ENCODE data around the gene AFP.

AFP gene

GRCh38 chr4:73439445-73439844 is 3.4 kb downstream of the AFP start:
- no peak for DNase-seq

GRCh38 chr4:73439991-73440390 is 4.0 kb downstream of the AFP start:
- no peak for DNase-seq

- no peak for DNase-seq
Observed at GRCh38 chr4:73440653-73441052, 4.6 kb downstream of the AFP start.

GRCh38 chr4:73442275-73442674 is 6.3 kb downstream of the AFP start:
- no peak for DNase-seq

- no peak for DNase-seq
Observed at GRCh38 chr4:73443224-73443623, 7.2 kb downstream of the AFP start.

- no peak for DNase-seq
Observed at GRCh38 chr4:73445383-73446335, 9.6 kb downstream of the AFP start.

GRCh38 chr4:73446336-73446938 is 10.4 kb downstream of the AFP start:
- DNase-seq, result peak; percentile 14 to 75 (median 57)

- DNase-seq, result no peak
Observed at GRCh38 chr4:73447671-73448070, 11.7 kb downstream of the AFP start.

GRCh38 chr4:73448448-73449203 is 12.6 kb downstream of the AFP start:
- no peak for DNase-seq

GRCh38 chr4:73450398-73451004 is 14.5 kb downstream of the AFP start:
- DNase-seq, result peak; percentile 64 to 90 (median 83)

GRCh38 chr4:73451404-73451803 is 15.4 kb downstream of the AFP start:
- peak; percentile 18 to 95 (median 68) for DNase-seq

GRCh38 chr4:73451981-73452747 is 16.1 kb downstream of the AFP start:
- peak in 1 of 3 experiments; percentile 34 for DNase-seq

GRCh38 chr4:73452953-73453700 is 17.1 kb downstream of the AFP start:
- DNase-seq, result no peak

- DNase-seq, result no peak
Observed at GRCh38 chr4:73453701-73454005, 17.6 kb downstream of the AFP start.

- no peak for DNase-seq
Observed at GRCh38 chr4:73454920-73455319, 18.9 kb downstream of the AFP start.

- DNase-seq, result no peak
Observed at GRCh38 chr4:73456177-73457022, 20.4 kb downstream of the AFP start.

GRCh38 chr4:73458184-73459047 is 22.4 kb downstream of the AFP start:
- DNase-seq, result no peak

- DNase-seq, result no peak
Observed at GRCh38 chr4:73459048-73459421, 23.0 kb downstream of the AFP start.

- no peak for DNase-seq
Observed at GRCh38 chr4:73460913-73461522, 25.0 kb downstream of the AFP start.
